GM23248 (cell line): Measurements from ENCODE around the gene SALL3.

ENCODE experiments used
- EZH2 ChIP-seq: fragments of 200-600 bp; sonication (generic); IDR thresholded peaks from 2 replicates; pipeline ENCODE4 v1.6.1; 2018; ENCODE audit warnings: antibody characterized with exemption, mild to moderate bottlenecking; ENCODE audit not compliant: insufficient read depth, poor library complexity, severe bottlenecking
- EZH2phosphoT487 ChIP-seq: fragments of 200-600 bp; sonication (generic); IDR thresholded peaks from 2 replicates; pipeline ENCODE4 v1.6.1; 2018; ENCODE audit warnings: antibody characterized with exemption, moderate library complexity, mild to moderate bottlenecking, low read depth; ENCODE audit not compliant: insufficient read depth

- TF ChIP-seq EZH2phosphoT487 (no peak), EZH2 (no peak)
These were observed 5.4 kb upstream of the SALL3 start for GRCh38 chr18:78974115-78974761.
